GM12878 (cell line): Measurements from ENCODE around the gene TFAM. TPM values are rescaled to one million over a fixed set of nuclear protein-coding genes. Genes with fewer than 3 reads are reported as not detected.

Experiments used
- ATAC-seq: fragments of 200-7000 bp; cut with Tn5 transposase; 3 replicates; pipeline ENCODE4 v1.9.1; 2020; ENCODE audit warnings: mild to moderate bottlenecking, moderate library complexity
- BruUV-seq: library from RNA; stranded (reverse); fragments of 400-500 nt; replicated peaks from 2 replicates; lab custom pipeline; 2021; lab: Mats Ljungman, UMichigan
- CTCF ChIA-PET: fragments of 300-600 bp; sonication (Branson Sonifier 250); formaldehyde crosslinking; extraction: SDS; loops from one replicate; lab custom pipeline; 2021; ENCODE audit warnings: inconsistent platforms; lab: Yijun Ruan, JAX
- POLR2A ChIA-PET: fragments of 350-600 bp; formaldehyde crosslinking; extraction: SDS; loops from one replicate; lab custom pipeline; 2021; ENCODE audit warnings: inconsistent platforms; lab: Charles Lee
- RAD21 ChIA-PET: fragments of 300-600 bp; sonication (Branson Sonifier 250); formaldehyde crosslinking; loops from one replicate; lab custom pipeline; 2023; ENCODE audit warnings: antibody characterized with exemption; ENCODE audit not compliant: unreplicated experiment; lab: Charles Lee
- SMC1A ChIA-PET: fragments of 300-600 bp; sonication (Branson Sonifier 250); formaldehyde crosslinking; loops from one replicate; lab custom pipeline; 2023; ENCODE audit not compliant: unreplicated experiment, uncharacterized antibody; lab: Charles Lee
- DNase-seq: peaks from one replicate; pipeline ENCODE4 v3.0.0-alpha.2; 2011; ENCODE audit warnings: low read depth, low spot score
- FAIRE-seq: peaks from 3 replicates; lab custom pipeline; 2011; peaks lifted over from hg19 to GRCh38; lab: Jason Lieb, UNC
- H2AFZ ChIP-seq: 2 replicates; pipeline ENCODE4 v1.6.0; 2011; ENCODE audit warnings: low read depth, low read length, control low read depth; ENCODE audit not compliant: control insufficient read depth
- H3K27ac ChIP-seq: 2 replicates; pipeline ENCODE4 v1.5.1; 2011; ENCODE audit warnings: control low read depth; ENCODE audit not compliant: control insufficient read depth, insufficient read depth
- H3K27me3 ChIP-seq, 2 experiments: replicated peaks in 1 of 2; 2 replicates each; pipeline versions ENCODE4 v1.6.0 to v1.6.1; 2011; ENCODE audit warnings: low read length in 1 of 2; ENCODE audit not compliant: control insufficient read depth in 2 of 2, insufficient read depth in 2 of 2
- H3K36me3 ChIP-seq, 2 experiments: 2 replicates each; pipeline ENCODE4 v1.5.1; 2011; ENCODE audit warnings: low read length in 1 of 2; ENCODE audit not compliant: control insufficient read depth in 2 of 2, insufficient read depth in 2 of 2
- H3K4me1 ChIP-seq: 2 replicates; pipeline ENCODE4 v1.6.1; 2011; ENCODE audit warnings: mild to moderate bottlenecking, low read length, moderate library complexity, mixed read lengths; ENCODE audit not compliant: control insufficient read depth, insufficient read depth
- H3K4me2 ChIP-seq: 2 replicates; pipeline ENCODE4 v1.6.0; 2011; ENCODE audit warnings: control low read depth; ENCODE audit not compliant: control insufficient read depth, insufficient read depth
- H3K4me3 ChIP-seq: fragments of 200-600 bp; sonication (generic); 2 replicates; pipeline ENCODE4 v1.5.1; 2016
- H3K79me2 ChIP-seq: 2 replicates; pipeline ENCODE4 v1.6.0; 2011; ENCODE audit warnings: low read length; ENCODE audit not compliant: control insufficient read depth, insufficient read depth
- H3K9ac ChIP-seq: 2 replicates; pipeline ENCODE4 v1.8.0; 2011; ENCODE audit warnings: low read length, control low read depth, mixed read lengths; ENCODE audit not compliant: control insufficient read depth, insufficient read depth
- H3K9me3 ChIP-seq: replicated peaks from 3 replicates; pipeline ENCODE4 v1.5.1; 2011; ENCODE audit warnings: mild to moderate bottlenecking, low read length; ENCODE audit not compliant: control insufficient read depth, insufficient read depth
- H4K20me1 ChIP-seq: 2 replicates; pipeline ENCODE4 v1.6.0; 2011; ENCODE audit not compliant: control insufficient read depth, insufficient read depth
- CREM ChIP-seq: IDR thresholded peaks from 2 replicates; pipeline ENCODE4 v1.6.1; 2014; ENCODE audit warnings: antibody characterized with exemption, low read depth
- EED ChIP-seq: sonication (generic); IDR thresholded peaks from 2 replicates; pipeline ENCODE4 v1.6.1; 2016; ENCODE audit warnings: antibody characterized with exemption, low read depth
- ESRRA ChIP-seq: IDR thresholded peaks from 2 replicates; pipeline ENCODE4 v1.6.1; 2012; ENCODE audit warnings: mild to moderate bottlenecking, low read length, improper control_type of control experiment
- IRF4 ChIP-seq: IDR thresholded peaks from 2 replicates; pipeline ENCODE4 v1.6.1; 2011; ENCODE audit warnings: low read depth, low read length
- MAX ChIP-seq: IDR thresholded peaks from 2 replicates; pipeline ENCODE4 v1.6.1; 2012; ENCODE audit warnings: low read depth, low read length, improper control_type of control experiment
- NFIC ChIP-seq: IDR thresholded peaks from 2 replicates; pipeline ENCODE4 v1.6.1; 2012; ENCODE audit warnings: low read depth, mild to moderate bottlenecking, inconsistent platforms, low read length, moderate library complexity
- NFYA ChIP-seq: IDR thresholded peaks from 2 replicates; pipeline ENCODE4 v1.6.1; 2011; ENCODE audit warnings: low read depth, mild to moderate bottlenecking, low read length, improper control_type of control experiment, borderline replicate concordance
- NRF1 ChIP-seq: conservative IDR thresholded peaks from 2 replicates; pipeline ENCODE4 v1.6.1; 2011; ENCODE audit warnings: mild to moderate bottlenecking, low read depth, low read length, improper control_type of control experiment
- PAX5 ChIP-seq: IDR thresholded peaks from 2 replicates; pipeline ENCODE4 v1.6.1; 2011; ENCODE audit warnings: low read depth, low read length, borderline replicate concordance
- RB1 ChIP-seq: fragments of 450-650 bp; formaldehyde crosslinking; IDR thresholded peaks from 2 replicates; pipeline ENCODE4 v1.6.1; 2017; ENCODE audit warnings: mild to moderate bottlenecking, borderline replicate concordance
- SMC3 ChIP-seq: IDR thresholded peaks from 2 replicates; pipeline ENCODE4 v1.6.1; 2011; ENCODE audit warnings: low read length, improper control_type of control experiment, borderline replicate concordance
- ZNF274 ChIP-seq: IDR thresholded peaks from one replicate; pipeline ENCODE4 v1.8.0; 2011; ENCODE audit not compliant: insufficient read length, insufficient read depth
- WGBS: methylation state at CpG from one replicate; pipeline ENCODE4 v1.1.6; 2016; ENCODE audit warnings: low lambda C conversion rate; ENCODE audit not compliant: insufficient replicate concordance, insufficient coverage; ENCODE audit errors: missing lambda C conversion rate; 5-methylcytosine and 5-hydroxymethylcytosine counted together
- in situ Hi-C: fragments of 300-500 bp; cut with MboI; formaldehyde crosslinking; loops from 9 replicates; pipeline ENCODE4 v1.14.3; 2018; ENCODE audit warnings: mixed read lengths
- intact Hi-C: fragments of 100-400 bp; cut with micrococcal nuclease; formaldehyde crosslinking; loops from one replicate; pipeline ENCODE4 v1.14.2; 2022; ENCODE audit not compliant: unreplicated experiment
- polyA plus RNA-seq, 11 experiments: library from polyadenylated mRNA; depleted of rRNA in 4 of 11; unstranded in 6 of 11; stranded (reverse) in 5 of 11; fragments of >200 nt; fragmentation: Nextera tagmentation in 4 of 11; fragmentation: Illumina TruSeq in 1 of 11; extraction: Ambion mirVana in 4 of 11; extraction: Trizol in 1 of 11; gene quantifications; 1 replicate in 1 of 11; 2 replicates in 10 of 11; pipeline versions ENCODE4 v1.2.1 to v1.2.3, GENCODE V29; 2011 to 2016; ENCODE audit warnings: inconsistent platforms in 2 of 11, missing spikeins in 2 of 11, low read depth in 1 of 11
- total RNA-seq, 4 experiments: library from RNA; depleted of rRNA in 3 of 4; stranded (reverse); fragments of >200 nt in 3 of 4; fragmentation: Illumina TruSeq in 1 of 4; extraction: Trizol in 1 of 4; gene quantifications; 2 replicates each; pipeline versions ENCODE4 v1.2.1 to v1.2.3, GENCODE V29; 2013 to 2021
- TF ChIP-seq, protein P1 (sequence below): fragments of 450-650 bp; IDR thresholded peaks from 2 replicates; pipeline ENCODE4 v1.6.1; 2016; ENCODE audit warnings: mild to moderate bottlenecking, moderate library complexity, borderline replicate concordance

Gene TFAM
- total and polyA plus RNA-seq, 10 of the 15 experiments (the other 5 are each of a cell fraction or from before 2014, with no cell fraction given): 44.9 to 135 (median 93.3) TPM

- H3K27ac ChIP-seq: no peak overlapping the region
- TF ChIP-seq EED (no peak), NFIC (no peak), IRF4 (no peak), SMC3 (no peak), ESRRA (no peak), RB1 (no peak)
- intact Hi-C loops (no loop called here), in situ Hi-C loops (no loop called here)
- ChIA-PET POLR2A (interaction anchor here (1.4 kb wide), 1 partner anchor 10 kb away, joined by 4 read pairs; no protein-coding TSS in a partner anchor), SMC1A (interaction anchor here (0.9 to 1.0 kb wide), 2 partner anchors 20 to 24 kb away, joined by 3 read pairs; partner anchors contain the start of gene TFAM), CTCF (interaction anchor here (1.0 kb wide), 1 partner anchor 11 kb away, joined by 3 read pairs; no protein-coding TSS in a partner anchor), RAD21 (interaction anchor here (1.3 kb wide), 1 partner anchor 9 kb away, joined by 4 read pairs; no protein-coding TSS in a partner anchor)
- no TSS peak for BruUV-seq
- H3K4me3 ChIP-seq: no peak overlapping the region
- H3K9me3 ChIP-seq: no peaks in the 10 kb centered on the region
- FAIRE-seq: no peak
- WGBS: 100% methylated on average over 2 of the region's 2 CpGs
- H3K4me2 ChIP-seq: no peak overlapping the region
- no peak for DNase-seq
- no peaks in the 10 kb centered on the region for H3K27me3 ChIP-seq
- peaks cover 0 to 4% of the 10 kb centered on the region in 2 experiments; a peak in 2 of 4 replicates for H3K36me3 ChIP-seq
- no peak overlapping the region for H2AFZ ChIP-seq
- H3K9ac ChIP-seq: no peak overlapping the region
- H3K4me1 ChIP-seq: no peaks in the 10 kb centered on the region
- no peaks in the 10 kb centered on the region for H4K20me1 ChIP-seq
- no peak for ATAC-seq
- H3K79me2 ChIP-seq: no peaks in the 10 kb centered on the region
Measured at GRCh38 chr10:58361353-58361752, 23.9 kb upstream of the TFAM start.

- in situ Hi-C loops (no loop called here), intact Hi-C loops (no loop called here)
- no peak overlapping the region for H3K9ac ChIP-seq
- H3K27me3 ChIP-seq: no peaks in the 10 kb centered on the region
- H3K4me2 ChIP-seq: no peak overlapping the region
- H3K4me1 ChIP-seq: no peaks in the 10 kb centered on the region
- no peaks in the 10 kb centered on the region for H4K20me1 ChIP-seq
- CTCF ChIA-PET: no interaction called here
- RAD21 ChIA-PET: no interaction called here
- H3K9me3 ChIP-seq: no peaks in the 10 kb centered on the region
- no TSS peak for BruUV-seq
- 100% methylated on average over 1 of the region's 1 CpG for WGBS
- no peak overlapping the region for H2AFZ ChIP-seq
- SMC1A ChIA-PET: interaction anchor here (1.0 kb wide), 1 partner anchor 19 kb away, joined by 3 read pairs; no protein-coding TSS in a partner anchor
- H3K27ac ChIP-seq: no peak overlapping the region
- POLR2A ChIA-PET: interaction anchor here (1.4 kb wide), 1 partner anchor 9 kb away, joined by 4 read pairs; no protein-coding TSS in a partner anchor
- no peak for DNase-seq
- H3K36me3 ChIP-seq: peaks cover 0 to 4% of the 10 kb centered on the region in 2 experiments; a peak in 2 of 4 replicates
- H3K79me2 ChIP-seq: no peaks in the 10 kb centered on the region
- FAIRE-seq: no peak
- ATAC-seq: no peak
- H3K4me3 ChIP-seq: no peak overlapping the region
- TF ChIP-seq NRF1: no peak
- no peak for TF ChIP-seq NFYA
- TF ChIP-seq MAX: no peak
- no peak for TF ChIP-seq ZNF274
- TF ChIP-seq CREM: no peak
- TF ChIP-seq, protein P1, sequence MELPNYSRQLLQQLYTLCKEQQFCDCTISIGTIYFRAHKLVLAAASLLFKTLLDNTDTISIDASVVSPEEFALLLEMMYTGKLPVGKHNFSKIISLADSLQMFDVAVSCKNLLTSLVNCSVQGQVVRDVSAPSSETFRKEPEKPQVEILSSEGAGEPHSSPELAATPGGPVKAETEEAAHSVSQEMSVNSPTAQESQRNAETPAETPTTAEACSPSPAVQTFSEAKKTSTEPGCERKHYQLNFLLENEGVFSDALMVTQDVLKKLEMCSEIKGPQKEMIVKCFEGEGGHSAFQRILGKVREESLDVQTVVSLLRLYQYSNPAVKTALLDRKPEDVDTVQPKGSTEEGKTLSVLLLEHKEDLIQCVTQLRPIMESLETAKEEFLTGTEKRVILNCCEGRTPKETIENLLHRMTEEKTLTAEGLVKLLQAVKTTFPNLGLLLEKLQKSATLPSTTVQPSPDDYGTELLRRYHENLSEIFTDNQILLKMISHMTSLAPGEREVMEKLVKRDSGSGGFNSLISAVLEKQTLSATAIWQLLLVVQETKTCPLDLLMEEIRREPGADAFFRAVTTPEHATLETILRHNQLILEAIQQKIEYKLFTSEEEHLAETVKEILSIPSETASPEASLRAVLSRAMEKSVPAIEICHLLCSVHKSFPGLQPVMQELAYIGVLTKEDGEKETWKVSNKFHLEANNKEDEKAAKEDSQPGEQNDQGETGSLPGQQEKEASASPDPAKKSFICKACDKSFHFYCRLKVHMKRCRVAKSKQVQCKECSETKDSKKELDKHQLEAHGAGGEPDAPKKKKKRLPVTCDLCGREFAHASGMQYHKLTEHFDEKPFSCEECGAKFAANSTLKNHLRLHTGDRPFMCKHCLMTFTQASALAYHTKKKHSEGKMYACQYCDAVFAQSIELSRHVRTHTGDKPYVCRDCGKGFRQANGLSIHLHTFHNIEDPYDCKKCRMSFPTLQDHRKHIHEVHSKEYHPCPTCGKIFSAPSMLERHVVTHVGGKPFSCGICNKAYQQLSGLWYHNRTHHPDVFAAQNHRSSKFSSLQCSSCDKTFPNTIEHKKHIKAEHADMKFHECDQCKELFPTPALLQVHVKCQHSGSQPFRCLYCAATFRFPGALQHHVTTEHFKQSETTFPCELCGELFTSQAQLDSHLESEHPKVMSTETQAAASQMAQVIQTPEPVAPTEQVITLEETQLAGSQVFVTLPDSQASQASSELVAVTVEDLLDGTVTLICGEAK: no peak
- no peak for TF ChIP-seq PAX5
Measured at GRCh38 chr10:58362027-58362789, 23.0 kb upstream of the TFAM start.
